GM12878 (cell line): ENCODE measurements around the gene VSTM5. TPM values are rescaled to one million over a fixed set of nuclear protein-coding genes. Genes with fewer than 3 reads are reported as not detected.

Source experiments
- ATAC-seq: fragments of 200-7000 bp; cut with Tn5 transposase; 3 replicates; pipeline ENCODE4 v1.9.1; 2020; ENCODE audit warnings: mild to moderate bottlenecking, moderate library complexity
- BruUV-seq: library from RNA; stranded (reverse); fragments of 400-500 nt; replicated peaks from 2 replicates; lab custom pipeline; 2021; lab: Mats Ljungman, UMichigan
- CTCF ChIA-PET: fragments of 300-600 bp; sonication (Branson Sonifier 250); formaldehyde crosslinking; extraction: SDS; loops from one replicate; lab custom pipeline; 2021; ENCODE audit warnings: inconsistent platforms; lab: Yijun Ruan, JAX
- POLR2A ChIA-PET: fragments of 350-600 bp; formaldehyde crosslinking; extraction: SDS; loops from one replicate; lab custom pipeline; 2021; ENCODE audit warnings: inconsistent platforms; lab: Charles Lee
- RAD21 ChIA-PET: fragments of 300-600 bp; sonication (Branson Sonifier 250); formaldehyde crosslinking; loops from one replicate; lab custom pipeline; 2023; ENCODE audit warnings: antibody characterized with exemption; ENCODE audit not compliant: unreplicated experiment; lab: Charles Lee
- SMC1A ChIA-PET: fragments of 300-600 bp; sonication (Branson Sonifier 250); formaldehyde crosslinking; loops from one replicate; lab custom pipeline; 2023; ENCODE audit not compliant: unreplicated experiment, uncharacterized antibody; lab: Charles Lee
- DNase-seq: peaks from one replicate; pipeline ENCODE4 v3.0.0-alpha.2; 2011; ENCODE audit warnings: low read depth, low spot score
- FAIRE-seq: peaks from 3 replicates; lab custom pipeline; 2011; peaks lifted over from hg19 to GRCh38; lab: Jason Lieb, UNC
- H2AFZ ChIP-seq: 2 replicates; pipeline ENCODE4 v1.6.0; 2011; ENCODE audit warnings: low read depth, low read length, control low read depth; ENCODE audit not compliant: control insufficient read depth
- H3K27ac ChIP-seq: 2 replicates; pipeline ENCODE4 v1.5.1; 2011; ENCODE audit warnings: control low read depth; ENCODE audit not compliant: control insufficient read depth, insufficient read depth
- H3K27me3 ChIP-seq, 2 experiments: replicated peaks in 1 of 2; 2 replicates each; pipeline versions ENCODE4 v1.6.0 to v1.6.1; 2011; ENCODE audit warnings: low read length in 1 of 2; ENCODE audit not compliant: control insufficient read depth in 2 of 2, insufficient read depth in 2 of 2
- H3K36me3 ChIP-seq, 2 experiments: 2 replicates each; pipeline ENCODE4 v1.5.1; 2011; ENCODE audit warnings: low read length in 1 of 2; ENCODE audit not compliant: control insufficient read depth in 2 of 2, insufficient read depth in 2 of 2
- H3K4me1 ChIP-seq: 2 replicates; pipeline ENCODE4 v1.6.1; 2011; ENCODE audit warnings: mild to moderate bottlenecking, low read length, moderate library complexity, mixed read lengths; ENCODE audit not compliant: control insufficient read depth, insufficient read depth
- H3K4me2 ChIP-seq: 2 replicates; pipeline ENCODE4 v1.6.0; 2011; ENCODE audit warnings: control low read depth; ENCODE audit not compliant: control insufficient read depth, insufficient read depth
- H3K4me3 ChIP-seq: fragments of 200-600 bp; sonication (generic); 2 replicates; pipeline ENCODE4 v1.5.1; 2016
- H3K79me2 ChIP-seq: 2 replicates; pipeline ENCODE4 v1.6.0; 2011; ENCODE audit warnings: low read length; ENCODE audit not compliant: control insufficient read depth, insufficient read depth
- H3K9ac ChIP-seq: 2 replicates; pipeline ENCODE4 v1.8.0; 2011; ENCODE audit warnings: low read length, control low read depth, mixed read lengths; ENCODE audit not compliant: control insufficient read depth, insufficient read depth
- H3K9me3 ChIP-seq: replicated peaks from 3 replicates; pipeline ENCODE4 v1.5.1; 2011; ENCODE audit warnings: mild to moderate bottlenecking, low read length; ENCODE audit not compliant: control insufficient read depth, insufficient read depth
- H4K20me1 ChIP-seq: 2 replicates; pipeline ENCODE4 v1.6.0; 2011; ENCODE audit not compliant: control insufficient read depth, insufficient read depth
- BCL3 ChIP-seq: IDR thresholded peaks from 2 replicates; pipeline ENCODE4 v1.6.1; 2011; ENCODE audit warnings: borderline replicate concordance, low read depth, mild to moderate bottlenecking, moderate library complexity, low read length; ENCODE audit not compliant: insufficient read depth, poor library complexity, severe bottlenecking
- CBFB ChIP-seq: IDR thresholded peaks from 2 replicates; pipeline ENCODE4 v1.6.1; 2016; ENCODE audit warnings: antibody characterized with exemption, low read depth
- CHD4 ChIP-seq: fragments of 200-600 bp; sonication (generic); IDR thresholded peaks from 2 replicates; pipeline ENCODE4 v1.6.1; 2016; ENCODE audit warnings: mild to moderate bottlenecking
- EP300 ChIP-seq, 2 experiments: fragments of 150-350 bp in 1 of 2; IDR thresholded peaks; 2 replicates each; pipeline ENCODE4 v1.6.1; 2011 to 2012; ENCODE audit warnings: low read depth in 2 of 2, low read length in 2 of 2, borderline replicate concordance in 1 of 2, improper control_type of control experiment in 1 of 2, inconsistent platforms in 1 of 2; ENCODE audit not compliant: control insufficient read depth in 1 of 2
- ETV6 ChIP-seq, 2 experiments: fragments of 450-650 bp in 1 of 2; IDR thresholded peaks in 1 of 2; conservative IDR thresholded peaks in 1 of 2; 2 replicates each; pipeline ENCODE4 v1.6.1; 2014; ENCODE audit warnings: antibody characterized with exemption in 1 of 2, borderline replicate concordance in 1 of 2, low read depth in 1 of 2, mild to moderate bottlenecking in 1 of 2, moderate library complexity in 1 of 2
- IRF5 ChIP-seq: fragments of 450-650 bp; IDR thresholded peaks from 2 replicates; pipeline ENCODE4 v1.6.1; 2017; ENCODE audit warnings: borderline replicate concordance
- KAT2A ChIP-seq: conservative IDR thresholded peaks from 2 replicates; pipeline ENCODE4 v1.6.1; 2011; ENCODE audit warnings: low read depth, low read length; ENCODE audit not compliant: control insufficient read depth
- KLF5 ChIP-seq: fragments of 450-650 bp; IDR thresholded peaks from 2 replicates; pipeline ENCODE4 v1.6.1; 2014; ENCODE audit warnings: mild to moderate bottlenecking; ENCODE audit not compliant: partially characterized antibody
- POLR2AphosphoS5 ChIP-seq: IDR thresholded peaks from 2 replicates; pipeline ENCODE4 v1.6.1; 2011; ENCODE audit warnings: mild to moderate bottlenecking, low read length, inconsistent platforms
- RAD21 ChIP-seq: IDR thresholded peaks from 2 replicates; pipeline ENCODE4 v1.6.1; 2011; ENCODE audit warnings: mild to moderate bottlenecking, low read depth, low read length, moderate library complexity; ENCODE audit not compliant: insufficient read depth
- RCOR1 ChIP-seq: conservative IDR thresholded peaks from 2 replicates; pipeline ENCODE4 v1.6.1; 2012; ENCODE audit warnings: low read depth, low read length, improper control_type of control experiment
- RELA ChIP-seq: fragments of 450-650 bp; IDR thresholded peaks from 2 replicates; pipeline ENCODE4 v1.8.0; 2014; ENCODE audit warnings: borderline replicate concordance; ENCODE audit not compliant: partially characterized antibody
- SP1 ChIP-seq: IDR thresholded peaks from one replicate; pipeline ENCODE4 v1.6.1; 2011; ENCODE audit warnings: low read depth, low read length
- SPI1 ChIP-seq: IDR thresholded peaks from 2 replicates; pipeline ENCODE4 v1.6.1; 2011; ENCODE audit warnings: low read depth, mild to moderate bottlenecking, low read length, moderate library complexity, borderline replicate concordance; ENCODE audit not compliant: insufficient read depth
- TCF7 ChIP-seq: IDR thresholded peaks from 2 replicates; pipeline ENCODE4 v1.6.1; 2014; ENCODE audit warnings: antibody characterized with exemption, borderline replicate concordance
- WGBS: methylation state at CpG from one replicate; pipeline ENCODE4 v1.1.6; 2016; ENCODE audit warnings: low lambda C conversion rate; ENCODE audit not compliant: insufficient replicate concordance, insufficient coverage; ENCODE audit errors: missing lambda C conversion rate; 5-methylcytosine and 5-hydroxymethylcytosine counted together
- in situ Hi-C: fragments of 300-500 bp; cut with MboI; formaldehyde crosslinking; loops from 9 replicates; pipeline ENCODE4 v1.14.3; 2018; ENCODE audit warnings: mixed read lengths
- intact Hi-C: fragments of 100-400 bp; cut with micrococcal nuclease; formaldehyde crosslinking; loops from one replicate; pipeline ENCODE4 v1.14.2; 2022; ENCODE audit not compliant: unreplicated experiment
- polyA plus RNA-seq, 11 experiments: library from polyadenylated mRNA; depleted of rRNA in 4 of 11; unstranded in 6 of 11; stranded (reverse) in 5 of 11; fragments of >200 nt; fragmentation: Nextera tagmentation in 4 of 11; fragmentation: Illumina TruSeq in 1 of 11; extraction: Ambion mirVana in 4 of 11; extraction: Trizol in 1 of 11; gene quantifications; 1 replicate in 1 of 11; 2 replicates in 10 of 11; pipeline versions ENCODE4 v1.2.1 to v1.2.3, GENCODE V29; 2011 to 2016; ENCODE audit warnings: inconsistent platforms in 2 of 11, missing spikeins in 2 of 11, low read depth in 1 of 11
- total RNA-seq, 4 experiments: library from RNA; depleted of rRNA in 3 of 4; stranded (reverse); fragments of >200 nt in 3 of 4; fragmentation: Illumina TruSeq in 1 of 4; extraction: Trizol in 1 of 4; gene quantifications; 2 replicates each; pipeline versions ENCODE4 v1.2.1 to v1.2.3, GENCODE V29; 2013 to 2021

The VSTM5 gene
- total and polyA plus RNA-seq, 10 of the 15 experiments (the other 5 are each of a cell fraction or from before 2014, with no cell fraction given), result not detected

GRCh38 chr11:93821617-93822016 lies 28.8 kb downstream of the VSTM5 start:
- no peaks in the 10 kb centered on the region for H3K4me1 ChIP-seq
- intact Hi-C loops (no loop called here), in situ Hi-C loops (no loop called here)
- no peak overlapping the region for H3K9ac ChIP-seq
- RAD21 ChIA-PET, result no interaction called here
- 22% methylated on average over 2 of the region's 2 CpGs for WGBS
- H3K79me2 ChIP-seq, result no peaks in the 10 kb centered on the region
- no TSS peak for BruUV-seq
- no peak for ATAC-seq
- H4K20me1 ChIP-seq, result no peaks in the 10 kb centered on the region
- POLR2A ChIA-PET, result no interaction called here
- CTCF ChIA-PET, result interaction anchor here (0.6 kb wide), 1 partner anchor 29 kb away, joined by 3 read pairs; no protein-coding TSS in a partner anchor
- SMC1A ChIA-PET, result no interaction called here
- no peak overlapping the region for H3K27ac ChIP-seq
- DNase-seq, result no peak
- no peaks in the 10 kb centered on the region for H3K36me3 ChIP-seq
- TF ChIP-seq CBFB (no peak), POLR2AphosphoS5 (no peak)
- FAIRE-seq, result no peak
- H3K4me3 ChIP-seq, result no peak overlapping the region
- no peaks in the 10 kb centered on the region for H3K27me3 ChIP-seq
- H2AFZ ChIP-seq, result no peak overlapping the region
- H3K4me2 ChIP-seq, result no peak overlapping the region
- no peaks in the 10 kb centered on the region for H3K9me3 ChIP-seq

- 69% methylated on average over 14 of the region's 14 CpGs for WGBS
- DNase-seq (no peak), ATAC-seq (no peak), FAIRE-seq (no peak)
- no peaks in the 10 kb centered on the region for H3K36me3 ChIP-seq
- H3K27ac ChIP-seq, result no peak overlapping the region
- H2AFZ ChIP-seq, result no peak overlapping the region
- no peaks in the 10 kb centered on the region for H3K9me3 ChIP-seq
- in situ Hi-C loops, result no loop called here
- ChIA-PET RAD21 (no interaction called here), CTCF (no interaction called here), SMC1A (no interaction called here), POLR2A (no interaction called here)
- H3K4me3 ChIP-seq, result no peak overlapping the region
- H4K20me1 ChIP-seq, result no peaks in the 10 kb centered on the region
- H3K9ac ChIP-seq, result no peak overlapping the region
- no peak overlapping the region for H3K4me2 ChIP-seq
- H3K27me3 ChIP-seq, result no peaks in the 10 kb centered on the region
- H3K79me2 ChIP-seq, result no peaks in the 10 kb centered on the region
- intact Hi-C loops, result no loop called here
- no peaks in the 10 kb centered on the region for H3K4me1 ChIP-seq
- no TSS peak for BruUV-seq
- TF ChIP-seq IRF5 (no peak), EP300 (IDR thresholded peaks at IDR 0.05; ENCODE audit: borderline replicate concordance in 1 of 2, control insufficient read depth in 1 of 2, low read depth in 2 of 2, low read length in 2 of 2) (no peak), CHD4 (no peak), RELA (no peak), RAD21 (no peak), RCOR1 (no peak), BCL3 (no peak), SPI1 (no peak), SP1 (no peak), TCF7 (no peak), KAT2A (no peak), KLF5 (no peak), ETV6 (conservative IDR thresholded peaks at IDR 0.05 in 1 of 2, IDR thresholded peaks at IDR 0.05 in 1 of 2; ENCODE audit: borderline replicate concordance in 1 of 2, low read depth in 1 of 2) (no peak)
These were observed 29.6 kb downstream of the VSTM5 start for GRCh38 chr11:93820847-93821246.
